ENCODE data around the gene SKP1.

DNA sequence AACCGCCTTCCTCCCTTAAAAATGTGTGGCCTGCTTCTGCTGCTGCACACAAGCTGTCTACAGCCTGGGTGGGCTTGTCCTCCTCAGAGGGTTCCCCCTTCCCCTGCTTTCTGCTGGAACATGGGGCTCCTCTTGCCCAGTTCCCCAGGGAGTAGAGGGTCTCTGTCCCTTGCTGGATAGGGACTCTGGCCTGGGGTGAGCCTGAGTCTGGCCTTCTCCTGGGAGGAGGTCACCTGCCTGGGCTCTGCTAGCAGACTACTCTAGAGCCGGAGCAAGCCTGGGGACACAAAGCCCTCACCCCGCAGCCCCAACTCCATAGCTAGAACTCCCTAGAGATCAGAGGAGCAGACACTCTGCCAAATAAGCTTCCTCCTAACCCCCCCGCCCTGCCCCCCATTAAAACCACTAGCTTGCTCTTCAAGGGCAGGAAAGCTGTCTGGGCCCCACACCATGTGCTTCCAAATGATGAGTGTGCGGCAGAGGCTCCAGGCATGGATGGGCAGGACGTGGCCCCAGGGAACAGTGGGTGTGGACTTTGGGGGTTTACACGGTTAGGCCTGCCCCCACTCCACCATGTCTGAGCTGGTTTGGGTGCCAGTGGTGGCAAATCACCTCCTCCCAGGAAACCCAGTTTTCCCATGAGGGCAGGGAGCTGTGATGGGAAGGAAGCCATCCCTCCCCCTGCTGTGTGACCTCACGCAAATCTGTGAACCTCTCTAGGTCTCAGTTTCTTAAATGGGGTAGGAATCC lies 52.3 kb downstream of the SKP1 start:
- TF ChIP-seq POLR2A (IDR thresholded peaks at IDR 0.05) (no peak), POLR2AphosphoS5 (IDR thresholded peaks at IDR 0.05; ENCODE audit: insufficient read depth in 1 of 2, low read depth in 1 of 2) (no peak)
- TF ChIP-seq, protein P1, sequence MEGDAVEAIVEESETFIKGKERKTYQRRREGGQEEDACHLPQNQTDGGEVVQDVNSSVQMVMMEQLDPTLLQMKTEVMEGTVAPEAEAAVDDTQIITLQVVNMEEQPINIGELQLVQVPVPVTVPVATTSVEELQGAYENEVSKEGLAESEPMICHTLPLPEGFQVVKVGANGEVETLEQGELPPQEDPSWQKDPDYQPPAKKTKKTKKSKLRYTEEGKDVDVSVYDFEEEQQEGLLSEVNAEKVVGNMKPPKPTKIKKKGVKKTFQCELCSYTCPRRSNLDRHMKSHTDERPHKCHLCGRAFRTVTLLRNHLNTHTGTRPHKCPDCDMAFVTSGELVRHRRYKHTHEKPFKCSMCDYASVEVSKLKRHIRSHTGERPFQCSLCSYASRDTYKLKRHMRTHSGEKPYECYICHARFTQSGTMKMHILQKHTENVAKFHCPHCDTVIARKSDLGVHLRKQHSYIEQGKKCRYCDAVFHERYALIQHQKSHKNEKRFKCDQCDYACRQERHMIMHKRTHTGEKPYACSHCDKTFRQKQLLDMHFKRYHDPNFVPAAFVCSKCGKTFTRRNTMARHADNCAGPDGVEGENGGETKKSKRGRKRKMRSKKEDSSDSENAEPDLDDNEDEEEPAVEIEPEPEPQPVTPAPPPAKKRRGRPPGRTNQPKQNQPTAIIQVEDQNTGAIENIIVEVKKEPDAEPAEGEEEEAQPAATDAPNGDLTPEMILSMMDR (IDR thresholded peaks at IDR 0.05), result no peak
